Measurements from ENCODE around the gene MYOM1. TPM values are rescaled to one million over a fixed set of nuclear protein-coding genes. Genes with fewer than 3 reads are reported as not detected.

Gene MYOM1
- total RNA-seq, 1 donor from 2014 or later = 1.2 TPM

GRCh38 chr18:3040881-3041280 lies 178.9 kb downstream of the MYOM1 start:
- intact Hi-C loops (cut with DNase I) = no loop called here
- no peak for TF ChIP-seq POLR2A (IDR thresholded peaks at IDR 0.05)
- TF ChIP-seq, protein P1, sequence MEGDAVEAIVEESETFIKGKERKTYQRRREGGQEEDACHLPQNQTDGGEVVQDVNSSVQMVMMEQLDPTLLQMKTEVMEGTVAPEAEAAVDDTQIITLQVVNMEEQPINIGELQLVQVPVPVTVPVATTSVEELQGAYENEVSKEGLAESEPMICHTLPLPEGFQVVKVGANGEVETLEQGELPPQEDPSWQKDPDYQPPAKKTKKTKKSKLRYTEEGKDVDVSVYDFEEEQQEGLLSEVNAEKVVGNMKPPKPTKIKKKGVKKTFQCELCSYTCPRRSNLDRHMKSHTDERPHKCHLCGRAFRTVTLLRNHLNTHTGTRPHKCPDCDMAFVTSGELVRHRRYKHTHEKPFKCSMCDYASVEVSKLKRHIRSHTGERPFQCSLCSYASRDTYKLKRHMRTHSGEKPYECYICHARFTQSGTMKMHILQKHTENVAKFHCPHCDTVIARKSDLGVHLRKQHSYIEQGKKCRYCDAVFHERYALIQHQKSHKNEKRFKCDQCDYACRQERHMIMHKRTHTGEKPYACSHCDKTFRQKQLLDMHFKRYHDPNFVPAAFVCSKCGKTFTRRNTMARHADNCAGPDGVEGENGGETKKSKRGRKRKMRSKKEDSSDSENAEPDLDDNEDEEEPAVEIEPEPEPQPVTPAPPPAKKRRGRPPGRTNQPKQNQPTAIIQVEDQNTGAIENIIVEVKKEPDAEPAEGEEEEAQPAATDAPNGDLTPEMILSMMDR (IDR thresholded peaks at IDR 0.05) = no peak
- TF ChIP-seq POLR2AphosphoS5 (IDR thresholded peaks at IDR 0.05; ENCODE audit: insufficient read depth in 1 of 2, low read depth in 1 of 2) = no peak
- Histone ChIP-seq H3K36me3 (no peaks in the 10 kb centered on the region), H3K27me3 (no peaks in the 10 kb centered on the region), H3K4me1 (no peaks in the 10 kb centered on the region), H3K27ac (no peak overlapping the region), H3K9me3 (no peaks in the 10 kb centered on the region), H3K4me3 (no peak overlapping the region)
- no peak for DNase-seq (ENCODE audit: extremely low spot score in 2 of 2)

- H3K36me3 ChIP-seq = no peaks in the 10 kb centered on the region
- DNase-seq (ENCODE audit: extremely low spot score in 2 of 2) = no peak
- intact Hi-C loops (cut with DNase I) = no loop called here
- no peak overlapping the region for H3K27ac ChIP-seq
- no peaks in the 10 kb centered on the region for H3K4me1 ChIP-seq
- H3K4me3 ChIP-seq = no peak overlapping the region
- TF ChIP-seq POLR2A (IDR thresholded peaks at IDR 0.05) = no peak
- TF ChIP-seq, protein P1 (IDR thresholded peaks at IDR 0.05) = no peak
- no peak for TF ChIP-seq POLR2AphosphoS5 (IDR thresholded peaks at IDR 0.05; ENCODE audit: insufficient read depth in 1 of 2, low read depth in 1 of 2)
- no peaks in the 10 kb centered on the region for H3K27me3 ChIP-seq
- H3K9me3 ChIP-seq = no peaks in the 10 kb centered on the region
Observed at GRCh38 chr18:3040173-3040572, 179.6 kb downstream of the MYOM1 start.

DNA sequence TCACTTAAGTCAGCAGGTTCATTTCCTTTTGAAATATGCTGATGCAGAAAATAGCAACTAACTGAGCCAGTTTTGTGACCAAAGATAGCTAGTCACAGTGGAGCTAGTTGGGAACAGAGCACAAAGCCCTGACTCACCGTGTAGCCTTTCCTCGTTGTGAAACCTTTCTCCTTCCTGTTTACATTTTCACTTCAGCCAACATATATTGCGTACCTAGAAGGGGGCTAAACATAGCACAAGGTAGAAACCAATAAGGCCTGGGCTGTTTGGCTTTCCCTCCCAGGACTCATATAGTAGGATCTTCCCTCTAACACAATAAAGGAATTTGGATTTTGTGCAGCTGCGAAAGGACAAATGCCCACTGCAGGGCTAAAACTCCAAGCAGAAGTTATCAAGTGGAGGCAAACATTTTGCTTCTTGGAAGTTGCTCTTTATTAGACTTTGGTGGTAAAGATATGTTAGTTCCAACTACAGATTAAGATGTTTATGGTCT lies 182.3 kb downstream of the MYOM1 start:
- no peaks in the 10 kb centered on the region for H3K4me1 ChIP-seq
- no peak overlapping the region for H3K27ac ChIP-seq

GRCh38 chr18:3036108-3036507 lies 183.7 kb downstream of the MYOM1 start:
- no peak for TF ChIP-seq POLR2A (IDR thresholded peaks at IDR 0.05)
- TF ChIP-seq, protein P1 (IDR thresholded peaks at IDR 0.05) = no peak
- no peak for TF ChIP-seq POLR2AphosphoS5 (IDR thresholded peaks at IDR 0.05; ENCODE audit: insufficient read depth in 1 of 2, low read depth in 1 of 2)
- Histone ChIP-seq H3K27ac (no peak overlapping the region), H3K36me3 (no peaks in the 10 kb centered on the region), H3K27me3 (no peaks in the 10 kb centered on the region), H3K9me3 (no peaks in the 10 kb centered on the region), H3K4me3 (no peak overlapping the region), H3K4me1 (no peaks in the 10 kb centered on the region)
- no peak for DNase-seq (ENCODE audit: extremely low spot score in 2 of 2)
- intact Hi-C loops (cut with DNase I) = no loop called here

More for the DNA sequence above, 182.3 kb downstream of the MYOM1 start:
- no peaks in the 10 kb centered on the region for H3K27me3 ChIP-seq
- peak in 1 of 2 donors; percentile 87 for TF ChIP-seq POLR2AphosphoS5 (IDR thresholded peaks at IDR 0.05; ENCODE audit: insufficient read depth in 1 of 2, low read depth in 1 of 2)
- TF ChIP-seq POLR2A (IDR thresholded peaks at IDR 0.05) = no peak
- no peak overlapping the region for H3K4me3 ChIP-seq
- DNase-seq (ENCODE audit: extremely low spot score in 2 of 2) = no peak
- no peaks in the 10 kb centered on the region for H3K9me3 ChIP-seq
- H3K36me3 ChIP-seq = no peaks in the 10 kb centered on the region
- intact Hi-C loops (cut with DNase I) = no loop called here

DNA sequence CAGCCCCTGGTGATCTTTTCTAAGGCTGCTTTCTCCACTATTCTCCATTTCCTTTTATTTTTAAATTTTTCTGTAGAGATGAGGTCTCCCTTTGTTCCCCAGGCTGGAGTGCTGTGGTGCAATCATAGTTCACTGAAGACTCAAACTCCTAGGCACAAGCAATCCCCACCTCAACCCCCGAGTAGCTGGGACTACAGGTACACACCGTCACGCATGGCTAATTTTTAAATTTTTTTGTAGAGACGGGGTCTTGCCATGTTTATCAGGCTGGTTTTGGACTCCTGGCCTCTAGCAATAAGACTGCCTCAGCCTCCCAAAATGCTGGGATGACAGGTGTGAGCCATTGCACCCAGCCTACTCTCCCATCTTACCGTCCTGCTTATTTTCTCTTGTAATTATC lies 184.1 kb downstream of the MYOM1 start:
- no peak for DNase-seq (ENCODE audit: extremely low spot score in 2 of 2)

More for the DNA sequence above, 184.1 kb downstream of the MYOM1 start:
- Histone ChIP-seq H3K36me3 (no peaks in the 10 kb centered on the region), H3K9me3 (no peaks in the 10 kb centered on the region), H3K27ac (no peak overlapping the region), H3K4me1 (no peaks in the 10 kb centered on the region), H3K4me3 (no peak overlapping the region), H3K27me3 (no peaks in the 10 kb centered on the region)
- intact Hi-C loops (cut with DNase I) = no loop called here
- TF ChIP-seq POLR2A (IDR thresholded peaks at IDR 0.05) (no peak), POLR2AphosphoS5 (IDR thresholded peaks at IDR 0.05; ENCODE audit: insufficient read depth in 1 of 2, low read depth in 1 of 2) (no peak)
- TF ChIP-seq, protein P1 (IDR thresholded peaks at IDR 0.05) = no peak
